NB4 (cell line): ENCODE measurements around the gene INAFM1.

Experiments used
- MYC ChIP-seq: IDR thresholded peaks from 2 replicates; pipeline ENCODE4 v1.6.1; 2011; ENCODE audit warnings: low read depth, low read length
- POLR2A ChIP-seq: IDR thresholded peaks from 2 replicates; pipeline ENCODE4 v1.6.1; 2011; ENCODE audit warnings: mild to moderate bottlenecking; ENCODE audit not compliant: insufficient read length; ENCODE audit errors: extremely low read depth
- TF ChIP-seq, protein P1 (sequence below): IDR thresholded peaks from one replicate; pipeline ENCODE4 v1.5.1; 2012; ENCODE audit warnings: low read depth, low read length
- TF ChIP-seq, protein P2 (sequence below): IDR thresholded peaks from 2 replicates; pipeline ENCODE4 v1.6.1; 2011; ENCODE audit warnings: low read depth, low read length

DNA sequence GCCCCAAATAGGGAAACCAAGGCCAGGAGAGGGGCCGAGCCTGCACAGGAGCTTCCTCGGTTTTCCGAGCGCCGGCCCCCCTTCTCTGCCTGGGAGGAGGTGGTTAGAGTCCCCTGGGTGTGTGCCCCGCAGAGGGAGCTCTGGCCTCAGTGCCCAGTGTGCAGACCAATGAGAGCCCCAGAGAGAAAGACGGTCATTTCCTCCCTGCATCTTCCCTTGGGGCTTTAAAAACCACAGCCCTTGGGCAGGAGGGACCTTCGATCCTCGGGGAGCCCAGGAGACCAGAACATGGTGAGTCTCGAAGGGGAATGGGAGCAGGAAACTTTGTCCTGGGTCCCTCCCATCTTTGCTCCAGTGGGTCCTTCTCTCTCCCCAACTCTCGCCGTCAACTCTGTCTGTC is 34.9 kb downstream of the INAFM1 start, which contains the start of gene C5AR1:
- TF ChIP-seq, protein P1, sequence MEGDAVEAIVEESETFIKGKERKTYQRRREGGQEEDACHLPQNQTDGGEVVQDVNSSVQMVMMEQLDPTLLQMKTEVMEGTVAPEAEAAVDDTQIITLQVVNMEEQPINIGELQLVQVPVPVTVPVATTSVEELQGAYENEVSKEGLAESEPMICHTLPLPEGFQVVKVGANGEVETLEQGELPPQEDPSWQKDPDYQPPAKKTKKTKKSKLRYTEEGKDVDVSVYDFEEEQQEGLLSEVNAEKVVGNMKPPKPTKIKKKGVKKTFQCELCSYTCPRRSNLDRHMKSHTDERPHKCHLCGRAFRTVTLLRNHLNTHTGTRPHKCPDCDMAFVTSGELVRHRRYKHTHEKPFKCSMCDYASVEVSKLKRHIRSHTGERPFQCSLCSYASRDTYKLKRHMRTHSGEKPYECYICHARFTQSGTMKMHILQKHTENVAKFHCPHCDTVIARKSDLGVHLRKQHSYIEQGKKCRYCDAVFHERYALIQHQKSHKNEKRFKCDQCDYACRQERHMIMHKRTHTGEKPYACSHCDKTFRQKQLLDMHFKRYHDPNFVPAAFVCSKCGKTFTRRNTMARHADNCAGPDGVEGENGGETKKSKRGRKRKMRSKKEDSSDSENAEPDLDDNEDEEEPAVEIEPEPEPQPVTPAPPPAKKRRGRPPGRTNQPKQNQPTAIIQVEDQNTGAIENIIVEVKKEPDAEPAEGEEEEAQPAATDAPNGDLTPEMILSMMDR: peak; percentile 59
- no peak for TF ChIP-seq POLR2A
- TF ChIP-seq, protein P2, sequence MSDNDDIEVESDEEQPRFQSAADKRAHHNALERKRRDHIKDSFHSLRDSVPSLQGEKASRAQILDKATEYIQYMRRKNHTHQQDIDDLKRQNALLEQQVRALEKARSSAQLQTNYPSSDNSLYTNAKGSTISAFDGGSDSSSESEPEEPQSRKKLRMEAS: no peak
- no peak for TF ChIP-seq MYC
